Measurements from ENCODE around the gene FBXO39. TPM values are rescaled to one million over a fixed set of nuclear protein-coding genes. Genes with fewer than 3 reads are reported as not detected.
"Not testable (repeated sequence)": the region's sequence is repeated elsewhere in the genome, so short reads cannot be mapped to it uniquely, and the experiment has no call there.

FBXO39 gene
- total RNA-seq (not detected), polyA plus RNA-seq (under 1 TPM in 1 of 2 donors, not detected in 1; 0.32 TPM)
- long read RNA-seq, donor 1 = 0 reads
- long read RNA-seq, donor 2 = 0 reads
- long read RNA-seq, donor 3 = 0 reads
- long read RNA-seq, donor 4 = 0 reads
- long read RNA-seq, donor 5 = 0 reads

- WGBS, 2 donors = 4 to 6% methylated on average over 48 to 49 of the region's 49 CpGs
- H3K4me3 ChIP-seq = no peak within 1 kb of the TSS
- no peaks in the 10 kb centered on the region for H3K4me1 ChIP-seq (ENCODE audit: control insufficient read depth in 5 of 5, insufficient read depth in 5 of 5, low read length in 5 of 5)
- no peak within 1 kb of the TSS for H3K27ac ChIP-seq (ENCODE audit: low read depth in 1 of 2, low read length in 1 of 2)
- no peak within 1 kb of the TSS for H3K9ac ChIP-seq (ENCODE audit: insufficient read depth in 1 of 2, low read length in 2 of 2)
- no peak for ATAC-seq (ENCODE audit: insufficient read depth, low FRiP score)
- TF ChIP-seq CTCF (IDR thresholded peaks at IDR 0.05; ENCODE audit: control extremely low read depth, extremely low read depth) = no peak
- H3K27me3 ChIP-seq (ENCODE audit: control insufficient read depth in 3 of 3, insufficient read depth in 3 of 3, low read length in 2 of 3) = peaks cover 0 to 20% (median 15%) of the 10 kb centered on the region in 3 donors
- H3K36me3 ChIP-seq (ENCODE audit: control insufficient read depth in 4 of 4, insufficient read depth in 4 of 4, low read length in 4 of 4) = peaks cover 8 to 21% (median 11%) of the 10 kb centered on the region in 4 donors
- peaks cover 0 to 36% (median 6%) of the 10 kb centered on the region in 4 donors for H3K9me3 ChIP-seq (ENCODE audit: control insufficient read depth in 4 of 4, insufficient read depth in 3 of 4, low read length in 3 of 4)
- no peak for DNase-seq
Observed at GRCh38 chr17:6775871-6776405, at the start of gene FBXO39. TSS of gene FBXO39 (plus strand) at chr17:6776215. CDS start at chr17:6779869, 3,654 bp downstream.

- Histone ChIP-seq H3K9ac (ENCODE audit: insufficient read depth in 1 of 2, low read length in 2 of 2) (no peak overlapping the region), H3K9me3 (ENCODE audit: control insufficient read depth in 4 of 4, insufficient read depth in 3 of 4, low read length in 3 of 4) (no peaks in the 10 kb centered on the region), H3K36me3 (ENCODE audit: control insufficient read depth in 4 of 4, insufficient read depth in 4 of 4, low read length in 4 of 4) (no peaks in the 10 kb centered on the region), H3K4me3 (no peak overlapping the region), H3K27ac (ENCODE audit: low read depth in 1 of 2, low read length in 1 of 2) (no peak overlapping the region), H3K27me3 (ENCODE audit: control insufficient read depth in 3 of 3, insufficient read depth in 3 of 3, low read length in 2 of 3) (no peaks in the 10 kb centered on the region), H3K4me1 (ENCODE audit: control insufficient read depth in 5 of 5, insufficient read depth in 5 of 5, low read length in 5 of 5) (no peaks in the 10 kb centered on the region)
- DNase-seq (no peak), ATAC-seq (ENCODE audit: insufficient read depth, low FRiP score) (no peak)
- 79 to 90% methylated on average over 4 of the region's 4 CpGs for WGBS, 2 donors
- TF ChIP-seq CTCF (IDR thresholded peaks at IDR 0.05; ENCODE audit: control extremely low read depth, extremely low read depth) = no peak
Observed at GRCh38 chr17:6729531-6729930, 46.5 kb upstream of the FBXO39 start.

GRCh38 chr17:6746665-6747064 lies 29.4 kb upstream of the FBXO39 start:
- ATAC-seq (ENCODE audit: insufficient read depth, low FRiP score); H3K4me1 ChIP-seq (ENCODE audit: control insufficient read depth in 5 of 5, insufficient read depth in 5 of 5, low read length in 5 of 5); DNase-seq; H3K27ac ChIP-seq (ENCODE audit: low read depth in 1 of 2, low read length in 1 of 2); H3K9me3 ChIP-seq (ENCODE audit: control insufficient read depth in 4 of 4, insufficient read depth in 3 of 4, low read length in 3 of 4); H3K9ac ChIP-seq (ENCODE audit: insufficient read depth in 1 of 2, low read length in 2 of 2); H3K36me3 ChIP-seq (ENCODE audit: control insufficient read depth in 4 of 4, insufficient read depth in 4 of 4, low read length in 4 of 4); H3K27me3 ChIP-seq (ENCODE audit: control insufficient read depth in 3 of 3, insufficient read depth in 3 of 3, low read length in 2 of 3); H3K4me3 ChIP-seq: not testable (repeated sequence)
- WGBS, 2 donors = 94 to 96% methylated on average over 6 of the region's 6 CpGs

- peaks cover 0 to 17% (median 2%) of the 10 kb centered on the region in 5 donors for H3K4me1 ChIP-seq (ENCODE audit: control insufficient read depth in 5 of 5, insufficient read depth in 5 of 5, low read length in 5 of 5)
- H3K36me3 ChIP-seq (ENCODE audit: control insufficient read depth in 4 of 4, insufficient read depth in 4 of 4, low read length in 4 of 4) = no peaks in the 10 kb centered on the region
- H3K4me3 ChIP-seq = no peak overlapping the region
- no peak for TF ChIP-seq CTCF (IDR thresholded peaks at IDR 0.05; ENCODE audit: control extremely low read depth, extremely low read depth)
- no peak for ATAC-seq (ENCODE audit: insufficient read depth, low FRiP score)
- DNase-seq = no peak
- H3K27ac ChIP-seq (ENCODE audit: low read depth in 1 of 2, low read length in 1 of 2) = no peak overlapping the region
- no peaks in the 10 kb centered on the region for H3K27me3 ChIP-seq (ENCODE audit: control insufficient read depth in 3 of 3, insufficient read depth in 3 of 3, low read length in 2 of 3)
- no peak overlapping the region for H3K9ac ChIP-seq (ENCODE audit: insufficient read depth in 1 of 2, low read length in 2 of 2)
- H3K9me3 ChIP-seq (ENCODE audit: control insufficient read depth in 4 of 4, insufficient read depth in 3 of 4, low read length in 3 of 4) = no peaks in the 10 kb centered on the region
Observed at GRCh38 chr17:6748617-6749016, 27.4 kb upstream of the FBXO39 start.
